GM18861 (cell line): ENCODE measurements around the gene GDF11.
"Not testable (repeated sequence)": the region's sequence is repeated elsewhere in the genome, so short reads cannot be mapped to it uniquely, and the experiment has no call there.

ENCODE experiments used
- ATAC-seq: cut with Tn5 transposase; IDR thresholded peaks from one replicate; pipeline ENCODE4 v1.9.1; 2021; ENCODE audit not compliant: unreplicated experiment

GDF11 gene

GRCh38 chr12:55738123-55739024 lies 4.5 kb upstream of the GDF11 start:
- ATAC-seq: peak; percentile 73

- ATAC-seq: no peak
Measured at GRCh38 chr12:55739025-55739378, 3.9 kb upstream of the GDF11 start.

GRCh38 chr12:55741931-55742680 lies 816 bp upstream of the GDF11 start:
- ATAC-seq: no peak

GRCh38 chr12:55743406-55744339 lies 751 bp downstream of the GDF11 start:
- ATAC-seq: peak; percentile 41

- no peak for ATAC-seq
Measured at GRCh38 chr12:55744340-55745030, 1.6 kb downstream of the GDF11 start.

GRCh38 chr12:55745361-55746173 lies 2.6 kb downstream of the GDF11 start:
- no peak for ATAC-seq

GRCh38 chr12:55746174-55746912 lies 3.4 kb downstream of the GDF11 start:
- no peak for ATAC-seq

GRCh38 chr12:55746913-55747231 lies 4.0 kb downstream of the GDF11 start:
- no peak for ATAC-seq

GRCh38 chr12:55748230-55748993 lies 5.5 kb downstream of the GDF11 start:
- ATAC-seq: no peak

GRCh38 chr12:55755246-55755645 lies 12.3 kb downstream of the GDF11 start:
- no peak for ATAC-seq

GRCh38 chr12:55757701-55758100 lies 14.8 kb downstream of the GDF11 start:
- ATAC-seq: no peak

- ATAC-seq: not testable (repeated sequence)
Measured at GRCh38 chr12:55758575-55758974, 15.7 kb downstream of the GDF11 start.

GRCh38 chr12:55760663-55761062 lies 17.7 kb downstream of the GDF11 start:
- ATAC-seq: no peak

GRCh38 chr12:55762646-55763045 lies 19.7 kb downstream of the GDF11 start:
- no peak for ATAC-seq

- no peak for ATAC-seq
Measured at GRCh38 chr12:55765736-55766290, 22.9 kb downstream of the GDF11 start.

GRCh38 chr12:55767156-55767555 lies 24.2 kb downstream of the GDF11 start:
- ATAC-seq: no peak

- ATAC-seq: no peak
Measured at GRCh38 chr12:55771736-55772135, 28.8 kb downstream of the GDF11 start.

GRCh38 chr12:55777856-55778255 lies 34.9 kb downstream of the GDF11 start:
- ATAC-seq: no peak
